ENCODE measurements around the gene RANBP3. TPM values are rescaled to one million over a fixed set of nuclear protein-coding genes. Genes with fewer than 3 reads are reported as not detected.
"Not testable (repeated sequence)": the region's sequence is repeated elsewhere in the genome, so short reads cannot be mapped to it uniquely, and the experiment has no call there.

Gene RANBP3
- total RNA-seq, 1 donor from 2014 or later = 92.1 TPM

DNA sequence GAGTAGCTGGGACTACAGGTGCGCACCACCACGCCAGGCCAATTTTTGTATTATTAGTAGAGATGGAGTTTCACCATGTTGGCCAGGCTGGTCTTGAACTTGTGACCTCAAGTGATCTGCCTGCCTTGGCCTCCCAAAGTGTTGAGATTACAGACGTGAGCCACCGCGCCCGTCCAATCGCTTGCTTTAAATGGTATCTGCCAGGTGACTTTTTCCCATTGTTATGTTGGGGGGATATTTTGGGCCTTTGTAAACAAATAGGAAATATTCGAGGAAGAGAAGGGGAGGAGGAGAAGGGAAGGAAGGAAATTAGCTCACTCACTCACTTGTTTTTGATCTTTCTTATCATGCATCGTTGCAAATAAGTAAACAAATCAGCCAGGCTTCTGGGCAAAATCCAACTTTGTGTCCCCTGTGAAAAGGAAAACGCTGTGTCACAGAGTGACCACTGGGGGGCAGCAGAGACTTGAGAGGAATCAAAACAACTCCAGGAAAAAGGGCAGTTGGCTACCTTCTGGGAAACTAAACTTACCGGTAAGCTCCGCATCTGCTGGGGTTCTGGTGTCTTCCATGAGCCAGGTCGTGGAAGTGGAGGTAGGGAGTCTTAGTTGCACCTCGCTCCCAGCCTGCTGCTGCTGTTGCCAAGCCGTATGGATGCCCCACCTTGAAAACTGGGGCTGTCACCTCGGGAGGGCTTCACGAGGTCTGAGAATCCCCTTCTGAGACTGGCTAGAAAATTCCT lies 9.3 kb upstream of the RANBP3 start:
- Mint-ChIP-seq H3K27me3 (ENCODE audit: unreplicated experiment) (peaks cover 4% of the 10 kb centered on the region), H3K36me3 (ENCODE audit: unreplicated experiment) (no peaks in the 10 kb centered on the region), H3K27ac (ENCODE audit: unreplicated experiment) (no peak overlapping the region), H3K4me3 (ENCODE audit: unreplicated experiment) (no peak overlapping the region), H3K9me3 (ENCODE audit: unreplicated experiment) (no peaks in the 10 kb centered on the region), H3K4me1 (ENCODE audit: low read depth, unreplicated experiment) (no peaks in the 10 kb centered on the region)
- TF ChIP-seq, protein P1, sequence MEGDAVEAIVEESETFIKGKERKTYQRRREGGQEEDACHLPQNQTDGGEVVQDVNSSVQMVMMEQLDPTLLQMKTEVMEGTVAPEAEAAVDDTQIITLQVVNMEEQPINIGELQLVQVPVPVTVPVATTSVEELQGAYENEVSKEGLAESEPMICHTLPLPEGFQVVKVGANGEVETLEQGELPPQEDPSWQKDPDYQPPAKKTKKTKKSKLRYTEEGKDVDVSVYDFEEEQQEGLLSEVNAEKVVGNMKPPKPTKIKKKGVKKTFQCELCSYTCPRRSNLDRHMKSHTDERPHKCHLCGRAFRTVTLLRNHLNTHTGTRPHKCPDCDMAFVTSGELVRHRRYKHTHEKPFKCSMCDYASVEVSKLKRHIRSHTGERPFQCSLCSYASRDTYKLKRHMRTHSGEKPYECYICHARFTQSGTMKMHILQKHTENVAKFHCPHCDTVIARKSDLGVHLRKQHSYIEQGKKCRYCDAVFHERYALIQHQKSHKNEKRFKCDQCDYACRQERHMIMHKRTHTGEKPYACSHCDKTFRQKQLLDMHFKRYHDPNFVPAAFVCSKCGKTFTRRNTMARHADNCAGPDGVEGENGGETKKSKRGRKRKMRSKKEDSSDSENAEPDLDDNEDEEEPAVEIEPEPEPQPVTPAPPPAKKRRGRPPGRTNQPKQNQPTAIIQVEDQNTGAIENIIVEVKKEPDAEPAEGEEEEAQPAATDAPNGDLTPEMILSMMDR (IDR thresholded peaks at IDR 0.05; ENCODE audit: partially characterized antibody, unreplicated experiment) = peak; percentile 92
- DNase-seq = peak; percentile 81

DNA sequence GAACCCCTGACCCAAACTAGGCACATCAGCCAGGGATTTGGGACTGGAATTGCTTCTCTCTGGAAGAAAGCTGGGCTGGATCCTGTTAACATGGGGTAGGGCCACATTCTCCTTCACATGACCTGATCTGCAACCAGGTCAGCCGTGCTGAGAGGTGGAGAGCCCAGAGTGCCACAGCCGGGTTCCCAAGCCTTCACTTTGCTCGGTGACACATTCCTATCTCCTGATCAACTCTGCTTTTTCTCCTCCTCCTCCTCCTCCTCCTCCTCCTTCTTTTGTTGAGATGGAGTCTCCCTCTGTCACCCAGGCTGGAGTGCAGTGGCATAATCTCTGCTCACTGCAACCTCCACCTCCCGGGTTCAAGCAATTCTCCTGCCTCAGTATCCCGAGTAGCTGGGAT lies 7.9 kb upstream of the RANBP3 start:
- not testable (repeated sequence) for H3K9me3 Mint-ChIP-seq (ENCODE audit: unreplicated experiment); H3K36me3 Mint-ChIP-seq (ENCODE audit: unreplicated experiment); H3K4me3 Mint-ChIP-seq (ENCODE audit: unreplicated experiment); H3K4me1 Mint-ChIP-seq (ENCODE audit: low read depth, unreplicated experiment); H3K27ac Mint-ChIP-seq (ENCODE audit: unreplicated experiment); H3K27me3 Mint-ChIP-seq (ENCODE audit: unreplicated experiment); DNase-seq

DNA sequence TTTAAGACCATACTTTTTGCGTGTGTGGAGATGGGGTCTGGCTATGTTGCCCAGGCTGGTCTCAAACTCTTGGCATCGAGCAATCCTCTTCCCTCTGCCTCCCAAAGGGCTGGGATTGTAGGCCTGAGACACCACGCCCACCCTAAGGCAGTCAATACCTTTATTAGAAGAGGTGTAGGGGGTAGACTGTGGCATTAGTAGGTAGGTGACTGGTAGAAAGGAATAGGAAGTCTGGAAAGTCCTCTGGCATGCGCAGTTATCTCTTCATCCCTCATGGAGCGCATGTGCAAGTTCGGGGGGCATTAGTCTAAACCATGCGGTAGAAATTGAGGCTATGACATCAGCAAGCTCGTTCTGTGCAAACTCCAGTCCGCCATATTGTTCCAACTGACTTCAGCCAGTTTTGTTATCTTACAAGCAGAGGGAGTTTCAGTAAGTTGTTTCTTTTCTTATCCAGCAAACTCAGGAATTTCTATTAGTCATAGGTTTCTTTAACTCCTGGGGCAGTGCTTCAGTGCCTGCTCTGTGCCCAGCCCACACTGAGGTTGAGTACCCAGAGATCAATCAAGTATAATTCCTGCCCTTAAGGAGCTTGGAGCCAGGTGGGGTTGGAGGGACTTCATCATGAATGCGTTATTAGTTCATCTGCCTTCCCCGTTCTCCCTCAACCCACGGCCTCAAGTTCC lies 7.3 kb upstream of the RANBP3 start:
- Mint-ChIP-seq H3K27ac (ENCODE audit: unreplicated experiment) (no peak overlapping the region), H3K27me3 (ENCODE audit: unreplicated experiment) (peaks cover 4% of the 10 kb centered on the region), H3K4me3 (ENCODE audit: unreplicated experiment) (no peak overlapping the region), H3K36me3 (ENCODE audit: unreplicated experiment) (no peaks in the 10 kb centered on the region), H3K4me1 (ENCODE audit: low read depth, unreplicated experiment) (no peaks in the 10 kb centered on the region), H3K9me3 (ENCODE audit: unreplicated experiment) (no peaks in the 10 kb centered on the region)
- no peak for DNase-seq
- TF ChIP-seq, protein P1 (IDR thresholded peaks at IDR 0.05; ENCODE audit: partially characterized antibody, unreplicated experiment) = no peak

DNA sequence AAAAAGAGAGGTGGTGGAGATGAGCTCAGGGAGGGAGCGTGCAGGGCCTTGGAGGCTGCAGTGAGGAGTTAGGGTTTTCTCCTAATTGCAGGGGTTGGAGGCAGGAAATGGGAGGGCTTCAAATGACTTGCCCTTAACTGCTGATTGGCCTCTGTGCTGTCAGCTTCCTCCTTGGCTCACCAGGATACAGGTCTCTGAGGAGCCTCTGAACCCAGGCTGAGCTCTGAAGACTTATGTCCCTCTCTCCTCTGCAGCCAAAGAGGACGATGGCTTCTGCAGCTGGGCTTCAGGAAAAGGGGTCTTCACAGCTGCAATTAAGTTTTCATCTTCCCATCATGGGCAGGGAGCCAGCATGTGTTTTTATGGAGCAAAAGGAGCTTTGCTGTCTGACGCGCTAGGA lies 6.7 kb upstream of the RANBP3 start:
- Mint-ChIP-seq H3K9me3 (ENCODE audit: unreplicated experiment) (no peaks in the 10 kb centered on the region), H3K27ac (ENCODE audit: unreplicated experiment) (no peak overlapping the region)
- TF ChIP-seq, protein P1 (IDR thresholded peaks at IDR 0.05; ENCODE audit: partially characterized antibody, unreplicated experiment) = no peak

DNA sequence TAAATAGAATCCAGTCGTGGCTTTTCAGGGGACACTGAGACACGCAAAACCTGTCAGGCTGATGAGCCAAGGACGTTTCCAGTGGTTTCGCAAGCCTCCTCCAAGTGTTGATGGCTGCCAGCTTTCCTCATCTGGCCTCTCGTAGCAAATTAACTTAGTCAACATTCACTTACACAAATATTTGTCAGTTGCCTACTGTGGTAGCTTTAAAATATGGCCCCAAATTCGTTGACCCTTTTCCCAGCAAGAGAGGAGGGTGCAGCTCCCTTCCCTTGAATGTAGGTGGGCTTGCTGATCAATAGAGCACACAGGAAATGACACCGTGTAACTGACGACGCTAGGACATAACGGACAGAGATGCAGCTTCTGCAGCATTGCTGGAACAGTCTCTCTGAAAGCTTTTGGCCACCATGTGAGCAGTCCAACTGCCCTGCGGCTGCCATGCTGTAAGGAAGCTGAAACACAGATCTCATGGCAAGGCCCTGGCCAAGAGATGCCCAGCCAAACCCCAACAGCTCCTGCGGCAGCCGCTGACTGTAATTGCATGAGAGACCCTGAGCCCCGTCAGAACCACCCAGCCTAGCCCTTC lies 5.5 kb upstream of the RANBP3 start:
- no peak for DNase-seq
- TF ChIP-seq, protein P1 (IDR thresholded peaks at IDR 0.05; ENCODE audit: partially characterized antibody, unreplicated experiment) = no peak
- Mint-ChIP-seq H3K9me3 (ENCODE audit: unreplicated experiment) (peaks cover 1% of the 10 kb centered on the region), H3K27me3 (ENCODE audit: unreplicated experiment) (peaks cover 3% of the 10 kb centered on the region), H3K4me3 (ENCODE audit: unreplicated experiment) (no peak overlapping the region), H3K4me1 (ENCODE audit: low read depth, unreplicated experiment) (no peaks in the 10 kb centered on the region), H3K36me3 (ENCODE audit: unreplicated experiment) (no peaks in the 10 kb centered on the region), H3K27ac (ENCODE audit: unreplicated experiment) (no peak overlapping the region)

More for the DNA sequence above, 6.7 kb upstream of the RANBP3 start:
- Mint-ChIP-seq H3K27me3 (ENCODE audit: unreplicated experiment) (peaks cover 4% of the 10 kb centered on the region), H3K4me3 (ENCODE audit: unreplicated experiment) (no peak overlapping the region), H3K4me1 (ENCODE audit: low read depth, unreplicated experiment) (no peaks in the 10 kb centered on the region), H3K36me3 (ENCODE audit: unreplicated experiment) (no peaks in the 10 kb centered on the region)
- no peak for DNase-seq

Data from glutamatergic neuron (in vitro differentiated cells).